Breast epithelium (tissue), 4 donors: ENCODE measurements around the gene PTPN6. TPM values are rescaled to one million over a fixed set of nuclear protein-coding genes. Genes with fewer than 3 reads are reported as not detected.
A peak's percentile ranks its signal among the peaks of the same experiment; 100 is the strongest.

ENCODE experiments used
- DNase-seq, 2 donors: peaks; one replicate each; pipeline ENCODE4 v3.0.0-alpha.2; 2019; ENCODE audit warnings: low spot score in 2 of 2
- H3K27ac ChIP-seq, 2 donors: fragments of 200-600 bp; sonication (generic) in 1 of 2; one replicate each; pipeline ENCODE4 v1.5.1; 2016 to 2019; ENCODE audit warnings: mild to moderate bottlenecking in 1 of 2
- H3K27me3 ChIP-seq, 2 donors: fragments of 200-600 bp; sonication (generic) in 1 of 2; one replicate each; pipeline versions ENCODE4 v1.5.1 to v1.6.0; 2017 to 2019; ENCODE audit warnings: control low read depth in 1 of 2, mild to moderate bottlenecking in 1 of 2
- H3K36me3 ChIP-seq: fragments of 200-600 bp; one replicate; pipeline ENCODE4 v1.5.1; 2019
- H3K4me1 ChIP-seq, 2 donors: fragments of 200-600 bp; sonication (generic); one replicate each; pipeline ENCODE4 v1.5.1; 2016 to 2019; ENCODE audit warnings: control low read depth in 1 of 2
- H3K4me3 ChIP-seq, 3 donors: fragments of 200-600 bp; sonication (generic); 1 replicate in 2 of 3; 2 replicates in 1 of 3; pipeline ENCODE4 v1.5.1; 2016 to 2019; ENCODE audit warnings: mild to moderate bottlenecking in 3 of 3, moderate library complexity in 2 of 3
- H3K9me3 ChIP-seq, 2 donors: fragments of 200-600 bp; sonication (generic) in 1 of 2; one replicate each; pipeline ENCODE4 v1.5.1; 2016 to 2019; ENCODE audit warnings: control low read depth in 1 of 2
- POLR2A ChIP-seq: fragments of 450-650 bp; IDR thresholded peaks from one replicate; pipeline ENCODE4 v1.6.1; 2016; ENCODE audit warnings: antibody characterized with exemption, mild to moderate bottlenecking, moderate library complexity
- POLR2AphosphoS5 ChIP-seq, 3 donors: sonication (generic); formaldehyde crosslinking; IDR thresholded peaks; one replicate each; pipeline ENCODE4 v1.6.1; 2017; ENCODE audit warnings: antibody characterized with exemption in 3 of 3
- intact Hi-C: fragments of 100-400 bp; cut with DNase I; formaldehyde crosslinking; loops from one replicate; pipeline ENCODE4 v1.15.1; 2023; ENCODE audit warnings: low total_unique reads
- total RNA-seq, 3 donors: library from RNA; depleted of rRNA; stranded (reverse); fragments of >200 nt; gene quantifications; one replicate each; pipeline ENCODE4 v1.1.0, GENCODE V29; 2016
- TF ChIP-seq, protein P1 (sequence below), 3 donors: fragments of 450-650 bp; IDR thresholded peaks; one replicate each; pipeline ENCODE4 v1.5.1; 2016 to 2017; ENCODE audit warnings: antibody characterized with exemption in 3 of 3, mild to moderate bottlenecking in 3 of 3, moderate library complexity in 3 of 3

The PTPN6 gene
- total RNA-seq, 3 donors from 2014 or later = 14.7 to 28.0 (median 20.3) TPM

DNA sequence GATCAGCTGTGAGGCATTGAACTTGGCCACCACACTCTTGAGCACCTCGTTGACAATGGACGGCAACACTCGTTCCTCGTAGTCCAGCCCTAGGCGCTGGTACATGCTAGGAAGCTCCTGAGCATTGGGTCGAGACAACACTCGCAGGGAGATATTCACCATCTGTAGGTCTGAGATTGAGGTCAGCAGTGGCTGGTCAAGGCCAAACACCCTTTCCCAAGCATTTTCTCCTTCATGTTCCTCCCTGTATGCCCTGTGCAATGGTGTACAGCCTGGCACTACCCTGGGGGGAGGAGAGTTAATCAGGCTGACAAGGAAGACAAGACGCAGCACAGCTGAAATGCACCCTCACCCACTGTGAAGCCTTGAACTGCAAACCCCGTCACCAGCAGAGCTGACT, 17.3 kb downstream of the PTPN6 start:
- H3K27me3 ChIP-seq = no peaks in the 10 kb centered on the region
- peaks cover 8 to 36% of the 10 kb centered on the region in 2 donors for H3K4me1 ChIP-seq
- TF ChIP-seq, protein P1, sequence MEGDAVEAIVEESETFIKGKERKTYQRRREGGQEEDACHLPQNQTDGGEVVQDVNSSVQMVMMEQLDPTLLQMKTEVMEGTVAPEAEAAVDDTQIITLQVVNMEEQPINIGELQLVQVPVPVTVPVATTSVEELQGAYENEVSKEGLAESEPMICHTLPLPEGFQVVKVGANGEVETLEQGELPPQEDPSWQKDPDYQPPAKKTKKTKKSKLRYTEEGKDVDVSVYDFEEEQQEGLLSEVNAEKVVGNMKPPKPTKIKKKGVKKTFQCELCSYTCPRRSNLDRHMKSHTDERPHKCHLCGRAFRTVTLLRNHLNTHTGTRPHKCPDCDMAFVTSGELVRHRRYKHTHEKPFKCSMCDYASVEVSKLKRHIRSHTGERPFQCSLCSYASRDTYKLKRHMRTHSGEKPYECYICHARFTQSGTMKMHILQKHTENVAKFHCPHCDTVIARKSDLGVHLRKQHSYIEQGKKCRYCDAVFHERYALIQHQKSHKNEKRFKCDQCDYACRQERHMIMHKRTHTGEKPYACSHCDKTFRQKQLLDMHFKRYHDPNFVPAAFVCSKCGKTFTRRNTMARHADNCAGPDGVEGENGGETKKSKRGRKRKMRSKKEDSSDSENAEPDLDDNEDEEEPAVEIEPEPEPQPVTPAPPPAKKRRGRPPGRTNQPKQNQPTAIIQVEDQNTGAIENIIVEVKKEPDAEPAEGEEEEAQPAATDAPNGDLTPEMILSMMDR (IDR thresholded peaks at IDR 0.05) = no peak
- TF ChIP-seq POLR2AphosphoS5 (IDR thresholded peaks at IDR 0.05) (no peak), POLR2A (no peak)
- DNase-seq = no peak
- intact Hi-C loops = loop anchor here (10.0 kb wide), 1 partner anchor 104 kb away; the partner anchor contains the start of gene TPI1
- no peak overlapping the region for H3K4me3 ChIP-seq
- H3K36me3 ChIP-seq = peaks cover 8% of the 10 kb centered on the region
- H3K27ac ChIP-seq = peak overlapping the region; percentile 30 to 94
- H3K9me3 ChIP-seq = no peaks in the 10 kb centered on the region

- TF ChIP-seq POLR2A (no peak), POLR2AphosphoS5 (IDR thresholded peaks at IDR 0.05) (no peak)
- TF ChIP-seq, protein P1 (IDR thresholded peaks at IDR 0.05) = no peak
- no peak for DNase-seq
- Histone ChIP-seq H3K27me3 (no peaks in the 10 kb centered on the region), H3K4me1 (peaks cover 4 to 24% of the 10 kb centered on the region in 2 donors), H3K27ac (peak overlapping the region; percentile 92 to 94), H3K9me3 (no peaks in the 10 kb centered on the region), H3K4me3 (peak overlapping the region; percentile 81 to 98 (median 90)), H3K36me3 (peaks cover 8% of the 10 kb centered on the region)
- intact Hi-C loops = no loop called here
These were observed 19.0 kb downstream of the PTPN6 start for GRCh38 chr12:6970096-6970527.

DNA sequence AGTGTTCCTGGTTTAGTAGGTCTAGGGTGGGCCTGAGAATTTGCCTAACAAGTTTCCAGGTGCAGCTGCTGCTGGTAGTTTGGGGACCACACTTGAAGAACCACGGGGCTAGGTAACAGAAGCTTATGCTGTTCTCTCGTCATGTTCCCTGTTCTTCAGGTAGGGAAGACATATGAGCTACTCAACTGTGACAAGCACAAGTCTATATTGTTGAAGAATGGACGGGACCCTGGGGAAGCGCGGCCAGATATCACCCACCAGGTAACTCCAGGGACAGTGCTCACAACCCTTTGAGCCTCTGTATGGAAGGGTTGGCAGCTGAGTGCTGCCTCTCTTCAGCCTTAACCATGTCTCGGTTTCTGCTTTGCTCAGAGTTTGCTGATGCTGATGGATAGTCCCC, 23.0 kb downstream of the PTPN6 start:
- Histone ChIP-seq H3K9me3 (no peaks in the 10 kb centered on the region), H3K4me1 (peaks cover 3 to 4% of the 10 kb centered on the region in 2 donors), H3K36me3 (peaks cover 4% of the 10 kb centered on the region), H3K4me3 (no peak overlapping the region), H3K27me3 (no peaks in the 10 kb centered on the region), H3K27ac (no peak overlapping the region)
- DNase-seq = no peak
- intact Hi-C loops = no loop called here
- TF ChIP-seq, protein P1 (IDR thresholded peaks at IDR 0.05) = no peak
- TF ChIP-seq POLR2AphosphoS5 (IDR thresholded peaks at IDR 0.05) (no peak), POLR2A (no peak)

GRCh38 chr12:6975297-6976032, 24.3 kb downstream of the PTPN6 start:
- TF ChIP-seq, protein P1 (IDR thresholded peaks at IDR 0.05) = no peak
- TF ChIP-seq POLR2AphosphoS5 (IDR thresholded peaks at IDR 0.05) (no peak), POLR2A (no peak)
- H3K9me3 ChIP-seq = no peaks in the 10 kb centered on the region
- H3K27ac ChIP-seq = no peak overlapping the region
- intact Hi-C loops = no loop called here
- H3K36me3 ChIP-seq = peaks cover 4% of the 10 kb centered on the region
- H3K4me1 ChIP-seq = no peaks in the 10 kb centered on the region
- no peak overlapping the region for H3K4me3 ChIP-seq
- DNase-seq = no peak
- H3K27me3 ChIP-seq = no peaks in the 10 kb centered on the region

DNA sequence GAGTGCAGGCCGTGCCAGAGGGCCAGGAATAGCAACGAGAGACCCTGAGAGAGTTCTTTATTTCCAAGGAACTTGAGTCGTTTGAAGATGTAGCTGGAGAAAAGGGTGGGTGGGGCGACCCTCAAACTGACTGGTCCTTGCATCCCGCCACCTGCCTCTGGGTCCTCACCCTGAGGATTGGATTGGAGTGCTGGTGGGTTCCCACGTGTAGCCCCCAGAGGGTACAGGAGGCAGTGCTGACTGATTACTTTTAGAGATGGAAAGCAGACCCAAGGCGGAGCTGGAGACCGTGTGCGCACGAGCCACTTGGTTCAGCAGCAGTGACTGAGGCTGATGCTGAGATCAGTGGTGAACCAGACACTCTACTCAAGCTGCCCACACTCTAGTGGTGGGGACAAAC, 26.5 kb downstream of the PTPN6 start:
- Histone ChIP-seq H3K27ac (no peak overlapping the region), H3K27me3 (no peaks in the 10 kb centered on the region), H3K4me3 (no peak overlapping the region), H3K36me3 (peaks cover 4% of the 10 kb centered on the region), H3K4me1 (no peaks in the 10 kb centered on the region), H3K9me3 (no peaks in the 10 kb centered on the region)
- TF ChIP-seq POLR2AphosphoS5 (IDR thresholded peaks at IDR 0.05) (no peak), POLR2A (no peak)
- TF ChIP-seq, protein P1 (IDR thresholded peaks at IDR 0.05) = no peak
- intact Hi-C loops = no loop called here
- no peak for DNase-seq
